DOHH2 (cell line): Measurements from ENCODE around the gene PRKCE.

Experiments
- H3F3A ChIP-seq: fragments of 200-600 bp; sonication (generic), shearing (Covaris generic); 2 replicates; pipeline ENCODE4 v1.6.0; 2016; ENCODE audit warnings: antibody characterized with exemption, mild to moderate bottlenecking; ENCODE audit not compliant: control insufficient read depth, insufficient read depth
- H3K27ac ChIP-seq: fragments of 200-600 bp; sonication (generic); 2 replicates; pipeline ENCODE4 v1.5.1; 2014; ENCODE audit warnings: low read depth, mild to moderate bottlenecking, low read length, moderate library complexity
- H3K27me3 ChIP-seq: fragments of 200-600 bp; sonication (generic); 2 replicates; pipeline ENCODE4 v1.6.1; 2014; ENCODE audit warnings: mild to moderate bottlenecking, low read length, mixed read lengths; ENCODE audit not compliant: control insufficient read depth
- H3K36me3 ChIP-seq: fragments of 200-600 bp; sonication (generic); 2 replicates; pipeline ENCODE4 v1.6.1; 2014; ENCODE audit warnings: mild to moderate bottlenecking, low read length, moderate library complexity, mixed read lengths; ENCODE audit not compliant: control insufficient read depth
- H3K4me1 ChIP-seq: fragments of 200-600 bp; sonication (generic); 2 replicates; pipeline ENCODE4 v1.6.1; 2014; ENCODE audit warnings: mild to moderate bottlenecking, low read length, mixed read lengths; ENCODE audit not compliant: control insufficient read depth
- H3K4me2 ChIP-seq: fragments of 200-600 bp; sonication (generic); 2 replicates; pipeline ENCODE4 v1.6.0; 2014; ENCODE audit warnings: mild to moderate bottlenecking, low read length, moderate library complexity
- H3K4me3 ChIP-seq: fragments of 200-600 bp; sonication (generic); 2 replicates; pipeline ENCODE4 v1.5.1; 2014; ENCODE audit warnings: mild to moderate bottlenecking, low read length, mixed read lengths
- H3K79me2 ChIP-seq: fragments of 200-600 bp; sonication (generic); 2 replicates; pipeline ENCODE4 v1.6.1; 2014; ENCODE audit warnings: mild to moderate bottlenecking, low read length, mixed read lengths; ENCODE audit not compliant: control insufficient read depth
- H3K9me2 ChIP-seq: fragments of 200-600 bp; sonication (generic); replicated peaks from 2 replicates; pipeline ENCODE4 v1.6.1; 2014; ENCODE audit warnings: mild to moderate bottlenecking, low read length, mixed read lengths; ENCODE audit not compliant: control insufficient read depth
- H3K9me3 ChIP-seq: fragments of 200-600 bp; sonication (generic); 2 replicates; pipeline ENCODE4 v1.6.1; 2014; ENCODE audit warnings: antibody characterized with exemption, low read length, mixed read lengths; ENCODE audit not compliant: control insufficient read depth, insufficient read depth
- H4K20me1 ChIP-seq: fragments of 200-600 bp; sonication (generic); 2 replicates; pipeline ENCODE4 v1.6.0; 2014; ENCODE audit warnings: low read depth, mild to moderate bottlenecking, antibody characterized with exemption, low read length, moderate library complexity; ENCODE audit not compliant: control insufficient read depth, insufficient read depth
- EZH2phosphoT487 ChIP-seq: fragments of 200-600 bp; sonication (generic); IDR thresholded peaks from 2 replicates; pipeline ENCODE4 v1.6.1; 2017; ENCODE audit warnings: borderline replicate concordance, mild to moderate bottlenecking, antibody characterized with exemption, low read length, moderate library complexity, mixed read lengths
- TF ChIP-seq, protein P1 (sequence below): fragments of 200-600 bp; sonication (generic); IDR thresholded peaks from one replicate; pipeline ENCODE4 v1.5.1; 2014; ENCODE audit warnings: antibody characterized with exemption, mild to moderate bottlenecking, low read depth, low read length; ENCODE audit not compliant: poor library complexity, severe bottlenecking

The PRKCE gene

GRCh38 chr2:45720210-45720609 is 68.7 kb downstream of the PRKCE start:
- Histone ChIP-seq H3K4me1 (peaks cover 31% of the 10 kb centered on the region), H3K36me3 (no peaks in the 10 kb centered on the region), H3F3A (no peaks in the 10 kb centered on the region), H3K4me3 (no peak overlapping the region), H3K27ac (no peak overlapping the region), H3K79me2 (no peaks in the 10 kb centered on the region), H3K9me3 (no peaks in the 10 kb centered on the region), H3K4me2 (no peak overlapping the region), H3K27me3 (no peaks in the 10 kb centered on the region), H4K20me1 (no peaks in the 10 kb centered on the region), H3K9me2 (no peaks in the 10 kb centered on the region)
- TF ChIP-seq, protein P1, sequence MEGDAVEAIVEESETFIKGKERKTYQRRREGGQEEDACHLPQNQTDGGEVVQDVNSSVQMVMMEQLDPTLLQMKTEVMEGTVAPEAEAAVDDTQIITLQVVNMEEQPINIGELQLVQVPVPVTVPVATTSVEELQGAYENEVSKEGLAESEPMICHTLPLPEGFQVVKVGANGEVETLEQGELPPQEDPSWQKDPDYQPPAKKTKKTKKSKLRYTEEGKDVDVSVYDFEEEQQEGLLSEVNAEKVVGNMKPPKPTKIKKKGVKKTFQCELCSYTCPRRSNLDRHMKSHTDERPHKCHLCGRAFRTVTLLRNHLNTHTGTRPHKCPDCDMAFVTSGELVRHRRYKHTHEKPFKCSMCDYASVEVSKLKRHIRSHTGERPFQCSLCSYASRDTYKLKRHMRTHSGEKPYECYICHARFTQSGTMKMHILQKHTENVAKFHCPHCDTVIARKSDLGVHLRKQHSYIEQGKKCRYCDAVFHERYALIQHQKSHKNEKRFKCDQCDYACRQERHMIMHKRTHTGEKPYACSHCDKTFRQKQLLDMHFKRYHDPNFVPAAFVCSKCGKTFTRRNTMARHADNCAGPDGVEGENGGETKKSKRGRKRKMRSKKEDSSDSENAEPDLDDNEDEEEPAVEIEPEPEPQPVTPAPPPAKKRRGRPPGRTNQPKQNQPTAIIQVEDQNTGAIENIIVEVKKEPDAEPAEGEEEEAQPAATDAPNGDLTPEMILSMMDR: no peak
- TF ChIP-seq EZH2phosphoT487: no peak

GRCh38 chr2:45721150-45721549 is 69.7 kb downstream of the PRKCE start:
- H3K4me2 ChIP-seq: no peak overlapping the region
- no peak for TF ChIP-seq EZH2phosphoT487
- TF ChIP-seq, protein P1: no peak
- H3K79me2 ChIP-seq: no peaks in the 10 kb centered on the region
- H3K27me3 ChIP-seq: no peaks in the 10 kb centered on the region
- H3F3A ChIP-seq: no peaks in the 10 kb centered on the region
- H3K27ac ChIP-seq: no peak overlapping the region
- no peaks in the 10 kb centered on the region for H3K9me2 ChIP-seq
- no peak overlapping the region for H3K4me3 ChIP-seq
- peaks cover 40% of the 10 kb centered on the region for H3K4me1 ChIP-seq
- no peaks in the 10 kb centered on the region for H3K9me3 ChIP-seq
- H3K36me3 ChIP-seq: no peaks in the 10 kb centered on the region
- H4K20me1 ChIP-seq: no peaks in the 10 kb centered on the region

DNA sequence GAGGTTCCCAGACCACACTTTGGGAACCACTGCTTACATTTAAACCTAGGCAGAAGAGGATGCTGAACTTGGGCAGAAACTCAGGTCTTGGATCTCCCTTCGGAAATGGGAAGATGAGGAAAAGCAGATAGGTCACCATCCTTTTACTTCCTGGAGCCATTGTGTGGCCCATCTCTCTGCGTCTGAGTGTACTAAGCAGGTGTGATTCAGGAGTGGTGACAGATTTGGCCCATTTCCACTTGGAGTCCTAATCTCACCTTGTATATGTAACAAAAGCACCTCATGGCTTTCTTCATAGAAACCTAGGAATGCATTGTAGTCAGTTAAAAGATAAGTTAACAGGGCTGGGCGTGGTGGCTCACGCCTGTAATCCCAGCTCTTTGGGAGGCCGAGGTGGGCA is 71.0 kb downstream of the PRKCE start:
- no peaks in the 10 kb centered on the region for H3K9me2 ChIP-seq

More for the DNA sequence above, 71.0 kb downstream of the PRKCE start:
- Histone ChIP-seq H3K79me2 (no peaks in the 10 kb centered on the region), H3K27ac (no peak overlapping the region), H3K4me2 (no peak overlapping the region), H4K20me1 (no peaks in the 10 kb centered on the region), H3K36me3 (no peaks in the 10 kb centered on the region), H3K4me3 (no peak overlapping the region), H3K27me3 (no peaks in the 10 kb centered on the region), H3K4me1 (peaks cover 54% of the 10 kb centered on the region), H3K9me3 (no peaks in the 10 kb centered on the region), H3F3A (no peaks in the 10 kb centered on the region)
- TF ChIP-seq EZH2phosphoT487: no peak
- TF ChIP-seq, protein P1: no peak
